SIG-M5 (cell line): ENCODE results near the gene WIPF3.

Source experiments
- DNase-seq: peaks from one replicate; lab custom pipeline; 2025; lab: John Stamatoyannopoulos, UW

The WIPF3 gene

GRCh38 chr7:29806208-29806994 lies at the start of gene WIPF3:
TSS of gene WIPF3 (plus strand) at chr7:29806508. CDS start at chr7:29834725, 28,217 bp downstream.
- no peak for DNase-seq

- DNase-seq: no peak
Observed at GRCh38 chr7:29763266-29763665, 43.0 kb upstream of the WIPF3 start.

GRCh38 chr7:29764227-29764626 lies 42.1 kb upstream of the WIPF3 start:
- no peak for DNase-seq

- DNase-seq: no peak
Observed at GRCh38 chr7:29765490-29765889, 40.8 kb upstream of the WIPF3 start.

GRCh38 chr7:29770371-29770770 lies 35.9 kb upstream of the WIPF3 start:
- DNase-seq: no peak

- DNase-seq: no peak
Observed at GRCh38 chr7:29771081-29771816, 35.1 kb upstream of the WIPF3 start.

- no peak for DNase-seq
Observed at GRCh38 chr7:29779017-29779416, 27.3 kb upstream of the WIPF3 start.

GRCh38 chr7:29780346-29780745 lies 26.0 kb upstream of the WIPF3 start:
- DNase-seq: no peak

- DNase-seq: no peak
Observed at GRCh38 chr7:29783671-29784070, 22.6 kb upstream of the WIPF3 start.

GRCh38 chr7:29793507-29793906 lies 12.8 kb upstream of the WIPF3 start:
- no peak for DNase-seq

GRCh38 chr7:29794959-29795629 lies 11.2 kb upstream of the WIPF3 start:
- DNase-seq: no peak

GRCh38 chr7:29795696-29796580 lies 10.4 kb upstream of the WIPF3 start:
- DNase-seq: no peak

- DNase-seq: no peak
Observed at GRCh38 chr7:29797112-29797944, 9.0 kb upstream of the WIPF3 start.

GRCh38 chr7:29798422-29798821 lies 7.9 kb upstream of the WIPF3 start:
- no peak for DNase-seq

- DNase-seq: no peak
Observed at GRCh38 chr7:29801929-29802328, 4.4 kb upstream of the WIPF3 start.

GRCh38 chr7:29805031-29805430 lies 1.3 kb upstream of the WIPF3 start:
- no peak for DNase-seq

- DNase-seq: no peak
Observed at GRCh38 chr7:29805886-29806207, 461 bp upstream of the WIPF3 start.

- DNase-seq: no peak
Observed at GRCh38 chr7:29806995-29807841, 910 bp downstream of the WIPF3 start.

GRCh38 chr7:29808075-29808801 lies 1.9 kb downstream of the WIPF3 start:
- DNase-seq: no peak
